T-helper 9 cell (primary cell): Measurements from ENCODE around the gene NPHP4.
"Not testable (repeated sequence)": the region's sequence is repeated elsewhere in the genome, so short reads cannot be mapped to it uniquely, and the experiment has no call there.

Experiments used
- DNase-seq: peaks from one replicate; pipeline ENCODE4 v3.0.0-alpha.2; 2020

NPHP4 gene

GRCh38 chr1:6023346-6023745 lies 31.1 kb upstream of the NPHP4 start:
- DNase-seq, result no peak

- no peak for DNase-seq
Measured at GRCh38 chr1:6022193-6022592, 30.0 kb upstream of the NPHP4 start.

GRCh38 chr1:6019166-6019845 lies 27.1 kb upstream of the NPHP4 start:
- DNase-seq, result no peak

- not testable (repeated sequence) for DNase-seq
Measured at GRCh38 chr1:6017654-6018053, 25.4 kb upstream of the NPHP4 start.

GRCh38 chr1:6016191-6016865 lies 24.1 kb upstream of the NPHP4 start:
- no peak for DNase-seq

- DNase-seq, result no peak
Measured at GRCh38 chr1:6014130-6014999, 22.1 kb upstream of the NPHP4 start.

GRCh38 chr1:6013491-6013890 lies 21.3 kb upstream of the NPHP4 start:
- no peak for DNase-seq

GRCh38 chr1:6012529-6013318 lies 20.5 kb upstream of the NPHP4 start:
- no peak for DNase-seq

GRCh38 chr1:6011946-6012258 lies 19.7 kb upstream of the NPHP4 start:
- DNase-seq, result no peak

- no peak for DNase-seq
Measured at GRCh38 chr1:6011161-6011945, 19.1 kb upstream of the NPHP4 start.

GRCh38 chr1:6010554-6010953 lies 18.3 kb upstream of the NPHP4 start:
- DNase-seq, result no peak

GRCh38 chr1:6009120-6010040 lies 17.2 kb upstream of the NPHP4 start:
- no peak for DNase-seq

- no peak for DNase-seq
Measured at GRCh38 chr1:6008696-6009095, 16.5 kb upstream of the NPHP4 start.

- no peak for DNase-seq
Measured at GRCh38 chr1:6008084-6008415, 15.8 kb upstream of the NPHP4 start.

- DNase-seq, result no peak
Measured at GRCh38 chr1:6007318-6008083, 15.3 kb upstream of the NPHP4 start.

GRCh38 chr1:6006882-6007281 lies 14.7 kb upstream of the NPHP4 start:
- no peak for DNase-seq

- DNase-seq, result no peak
Measured at GRCh38 chr1:6005276-6005917, 13.2 kb upstream of the NPHP4 start.

GRCh38 chr1:6004412-6005123 lies 12.3 kb upstream of the NPHP4 start:
- no peak for DNase-seq
